ENCODE results near the gene NFAT5.
"Not testable (repeated sequence)": the region's sequence is repeated elsewhere in the genome, so short reads cannot be mapped to it uniquely, and the experiment has no call there.

The NFAT5 gene

GRCh38 chr16:69637206-69637865, 71.6 kb downstream of the NFAT5 start:
- DNase-seq (ENCODE audit: low read depth in 1 of 2, low spot score in 1 of 2), result not testable (repeated sequence)

- not testable (repeated sequence) for DNase-seq (ENCODE audit: low read depth in 1 of 2, low spot score in 1 of 2)
These were observed 78.2 kb downstream of the NFAT5 start for GRCh38 chr16:69643997-69644396.

GRCh38 chr16:69644790-69645189, 79.0 kb downstream of the NFAT5 start:
- DNase-seq (ENCODE audit: low read depth in 1 of 2, low spot score in 1 of 2), result no peak

- DNase-seq (ENCODE audit: low read depth in 1 of 2, low spot score in 1 of 2), result no peak
These were observed 81.3 kb downstream of the NFAT5 start for GRCh38 chr16:69647020-69647419.

GRCh38 chr16:69651217-69651616, 85.5 kb downstream of the NFAT5 start:
- no peak for DNase-seq (ENCODE audit: low read depth in 1 of 2, low spot score in 1 of 2)

- no peak for DNase-seq (ENCODE audit: low read depth in 1 of 2, low spot score in 1 of 2)
These were observed 88.6 kb downstream of the NFAT5 start for GRCh38 chr16:69654280-69654931.

- DNase-seq (ENCODE audit: low read depth in 1 of 2, low spot score in 1 of 2), result no peak
These were observed 94.4 kb downstream of the NFAT5 start for GRCh38 chr16:69660166-69660565.

- no peak for DNase-seq (ENCODE audit: low read depth in 1 of 2, low spot score in 1 of 2)
These were observed 97.1 kb downstream of the NFAT5 start for GRCh38 chr16:69662901-69663300.

GRCh38 chr16:69663846-69664245, 98.1 kb downstream of the NFAT5 start:
- no peak for DNase-seq (ENCODE audit: low read depth in 1 of 2, low spot score in 1 of 2)

- no peak for DNase-seq (ENCODE audit: low read depth in 1 of 2, low spot score in 1 of 2)
These were observed 103.8 kb downstream of the NFAT5 start for GRCh38 chr16:69669577-69669976.

- DNase-seq (ENCODE audit: low read depth in 1 of 2, low spot score in 1 of 2), result no peak
These were observed 106.7 kb downstream of the NFAT5 start for GRCh38 chr16:69672315-69672997.

GRCh38 chr16:69672998-69673713, 107.4 kb downstream of the NFAT5 start:
- no peak for DNase-seq (ENCODE audit: low read depth in 1 of 2, low spot score in 1 of 2)

- DNase-seq (ENCODE audit: low read depth in 1 of 2, low spot score in 1 of 2), result no peak
These were observed 114.6 kb downstream of the NFAT5 start for GRCh38 chr16:69680358-69680757.

GRCh38 chr16:69688589-69688988, 122.8 kb downstream of the NFAT5 start:
- no peak for DNase-seq (ENCODE audit: low read depth in 1 of 2, low spot score in 1 of 2)

- DNase-seq (ENCODE audit: low read depth in 1 of 2, low spot score in 1 of 2), result no peak
These were observed 126.5 kb downstream of the NFAT5 start for GRCh38 chr16:69691980-69692911.

- DNase-seq (ENCODE audit: low read depth in 1 of 2, low spot score in 1 of 2), result no peak
These were observed 128.2 kb downstream of the NFAT5 start for GRCh38 chr16:69693916-69694315.

- DNase-seq (ENCODE audit: low read depth in 1 of 2, low spot score in 1 of 2), result no peak
These were observed 132.6 kb downstream of the NFAT5 start for GRCh38 chr16:69698404-69698803.

GRCh38 chr16:69699915-69700314, 134.1 kb downstream of the NFAT5 start:
- no peak for DNase-seq (ENCODE audit: low read depth in 1 of 2, low spot score in 1 of 2)

GRCh38 chr16:69701452-69701851, 135.7 kb downstream of the NFAT5 start:
- DNase-seq (ENCODE audit: low read depth in 1 of 2, low spot score in 1 of 2), result no peak

- no peak for DNase-seq (ENCODE audit: low read depth in 1 of 2, low spot score in 1 of 2)
These were observed 136.1 kb downstream of the NFAT5 start for GRCh38 chr16:69701866-69702265.

- DNase-seq (ENCODE audit: low read depth in 1 of 2, low spot score in 1 of 2), result no peak
These were observed 137.9 kb downstream of the NFAT5 start for GRCh38 chr16:69703638-69704037.

Measured in activated T-helper 1 cell treated with anti-CD3 and anti-CD28 coated beads, Interleukin-2, amount 50 U/mL, for 16 hours (primary cell).